Cardiac muscle cell (in vitro differentiated cells and primary cell): ENCODE data around the gene FASTKD1. TPM values are rescaled to one million over a fixed set of nuclear protein-coding genes. Genes with fewer than 3 reads are reported as not detected.
"Not testable (repeated sequence)": the region's sequence is repeated elsewhere in the genome, so short reads cannot be mapped to it uniquely, and the experiment has no call there.

Experiments
- DNase-seq, 2 donors: peaks; one replicate each; pipeline versions ENCODE4 v3.0.0 to v3.0.0-alpha.2; 2010 to 2017; ENCODE audit warnings: low read depth in 1 of 2, low spot score in 1 of 2
- H3K27ac ChIP-seq: fragments of 200-600 bp; sonication (generic); 2 replicates; pipeline ENCODE4 v1.5.1; 2016
- H3K27me3 ChIP-seq: fragments of 200-600 bp; sonication (generic); 2 replicates; pipeline ENCODE4 v1.6.0; 2016; ENCODE audit warnings: control low read depth
- H3K36me3 ChIP-seq: fragments of 200-600 bp; sonication (generic); 2 replicates; pipeline ENCODE4 v1.5.1; 2016; ENCODE audit warnings: control low read depth
- H3K4me1 ChIP-seq: fragments of 200-600 bp; sonication (generic); 2 replicates; pipeline ENCODE4 v1.8.1; 2017; ENCODE audit warnings: low read depth, mild to moderate bottlenecking, mixed run types
- H3K4me3 ChIP-seq: fragments of 200-600 bp; sonication (generic); 2 replicates; pipeline ENCODE4 v1.5.1; 2016; ENCODE audit warnings: mild to moderate bottlenecking
- H3K9me3 ChIP-seq: fragments of 200-600 bp; sonication (generic); 2 replicates; pipeline ENCODE4 v1.5.1; 2017; ENCODE audit warnings: low read depth, mild to moderate bottlenecking, control low read depth
- polyA plus RNA-seq: library from polyadenylated mRNA; unstranded; fragments of >200 nt; fragmentation: Nextera tagmentation; extraction: Ambion mirVana; gene quantifications from 2 replicates; pipeline ENCODE4 v1.2.1, GENCODE V29; 2016
- total RNA-seq: library from RNA; depleted of rRNA; stranded (reverse); fragments of >200 nt; gene quantifications from 2 replicates; pipeline ENCODE4 v1.2.3, GENCODE V29; 2016
- TF ChIP-seq, protein P1 (sequence below): IDR thresholded peaks from 2 replicates; pipeline ENCODE4 v1.5.1; 2012; ENCODE audit warnings: low read depth, mild to moderate bottlenecking, low read length

Gene FASTKD1
- total and polyA plus RNA-seq, 2 experiments from 2014 or later, result 41.3 to 62.4 TPM

DNA sequence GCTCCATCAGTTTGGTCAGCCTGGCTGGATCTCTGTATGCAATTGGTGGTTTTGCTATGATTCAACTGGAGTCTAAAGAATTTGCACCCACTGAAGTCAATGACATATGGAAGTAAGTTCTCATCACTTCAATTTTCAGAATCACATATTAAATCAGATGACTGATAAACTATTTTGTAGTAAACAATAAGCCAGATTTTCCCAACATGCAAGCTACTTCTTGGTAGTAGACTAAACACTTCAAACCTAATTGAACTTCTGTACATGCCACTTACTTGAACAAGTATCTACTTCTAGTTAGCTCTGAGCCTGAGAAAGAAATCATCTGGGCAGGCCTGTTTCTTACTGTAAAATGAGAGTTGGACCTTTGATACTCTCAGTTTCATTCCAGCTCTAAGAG is 52.8 kb downstream of the FASTKD1 start:
- Histone ChIP-seq H3K27me3 (no peaks in the 10 kb centered on the region), H3K27ac (no peak overlapping the region), H3K4me1 (no peaks in the 10 kb centered on the region), H3K4me3 (no peak overlapping the region), H3K9me3 (no peaks in the 10 kb centered on the region), H3K36me3 (peaks cover 29% of the 10 kb centered on the region)
- DNase-seq, result no peak
- TF ChIP-seq, protein P1, sequence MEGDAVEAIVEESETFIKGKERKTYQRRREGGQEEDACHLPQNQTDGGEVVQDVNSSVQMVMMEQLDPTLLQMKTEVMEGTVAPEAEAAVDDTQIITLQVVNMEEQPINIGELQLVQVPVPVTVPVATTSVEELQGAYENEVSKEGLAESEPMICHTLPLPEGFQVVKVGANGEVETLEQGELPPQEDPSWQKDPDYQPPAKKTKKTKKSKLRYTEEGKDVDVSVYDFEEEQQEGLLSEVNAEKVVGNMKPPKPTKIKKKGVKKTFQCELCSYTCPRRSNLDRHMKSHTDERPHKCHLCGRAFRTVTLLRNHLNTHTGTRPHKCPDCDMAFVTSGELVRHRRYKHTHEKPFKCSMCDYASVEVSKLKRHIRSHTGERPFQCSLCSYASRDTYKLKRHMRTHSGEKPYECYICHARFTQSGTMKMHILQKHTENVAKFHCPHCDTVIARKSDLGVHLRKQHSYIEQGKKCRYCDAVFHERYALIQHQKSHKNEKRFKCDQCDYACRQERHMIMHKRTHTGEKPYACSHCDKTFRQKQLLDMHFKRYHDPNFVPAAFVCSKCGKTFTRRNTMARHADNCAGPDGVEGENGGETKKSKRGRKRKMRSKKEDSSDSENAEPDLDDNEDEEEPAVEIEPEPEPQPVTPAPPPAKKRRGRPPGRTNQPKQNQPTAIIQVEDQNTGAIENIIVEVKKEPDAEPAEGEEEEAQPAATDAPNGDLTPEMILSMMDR, result no peak

DNA sequence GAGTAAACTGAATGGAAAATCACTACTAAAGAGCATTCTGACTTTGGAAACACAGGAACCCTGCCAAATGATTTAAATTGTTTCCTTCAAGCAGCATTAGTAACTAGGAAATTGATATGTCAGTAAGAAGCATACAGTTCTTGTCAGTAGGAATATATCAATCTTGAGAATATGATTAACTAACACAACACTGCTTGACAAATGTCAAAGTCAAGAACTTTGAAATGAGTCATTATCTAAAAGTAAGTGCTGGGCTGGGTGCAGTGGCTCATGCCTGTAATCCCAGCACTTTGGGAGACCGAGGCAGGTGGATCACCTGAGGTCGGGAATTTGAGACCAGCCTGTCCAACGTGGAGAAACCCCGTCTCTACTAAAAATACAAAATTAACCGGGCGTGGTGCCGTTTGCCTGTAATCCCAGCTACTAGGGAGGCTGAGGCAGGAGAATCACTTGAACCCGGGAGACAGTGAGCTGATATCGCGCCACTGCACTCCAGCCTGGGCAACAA is 57.1 kb downstream of the FASTKD1 start:
- not testable (repeated sequence) for H3K4me3 ChIP-seq, H3K9me3 ChIP-seq, H3K27ac ChIP-seq, H3K4me1 ChIP-seq, DNase-seq, H3K27me3 ChIP-seq
- peaks cover 15% of the 10 kb centered on the region for H3K36me3 ChIP-seq

DNA sequence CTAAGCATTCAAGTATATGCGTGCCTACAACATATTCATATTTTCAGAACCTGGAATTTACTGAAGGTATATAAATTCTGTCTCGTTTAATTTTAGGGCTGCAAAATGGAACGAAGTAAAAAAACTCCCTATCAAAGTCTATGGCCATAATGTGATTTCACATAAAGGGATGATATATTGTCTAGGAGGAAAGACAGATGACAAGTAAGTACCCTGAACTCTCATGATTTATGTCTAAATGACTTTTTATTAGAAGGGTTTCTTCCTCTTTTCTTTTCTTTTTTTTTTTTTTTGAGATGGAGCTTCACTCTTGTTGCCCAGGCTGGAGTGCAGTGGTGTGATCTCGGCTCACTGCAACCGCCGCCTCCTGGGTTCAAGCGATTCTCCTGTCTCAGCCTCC is 58.9 kb downstream of the FASTKD1 start:
- not testable (repeated sequence) for H3K4me3 ChIP-seq, H3K27me3 ChIP-seq, H3K9me3 ChIP-seq, H3K36me3 ChIP-seq, DNase-seq
- H3K27ac ChIP-seq, result peak overlapping the region; percentile 17
- peaks cover 14% of the 10 kb centered on the region for H3K4me1 ChIP-seq

DNA sequence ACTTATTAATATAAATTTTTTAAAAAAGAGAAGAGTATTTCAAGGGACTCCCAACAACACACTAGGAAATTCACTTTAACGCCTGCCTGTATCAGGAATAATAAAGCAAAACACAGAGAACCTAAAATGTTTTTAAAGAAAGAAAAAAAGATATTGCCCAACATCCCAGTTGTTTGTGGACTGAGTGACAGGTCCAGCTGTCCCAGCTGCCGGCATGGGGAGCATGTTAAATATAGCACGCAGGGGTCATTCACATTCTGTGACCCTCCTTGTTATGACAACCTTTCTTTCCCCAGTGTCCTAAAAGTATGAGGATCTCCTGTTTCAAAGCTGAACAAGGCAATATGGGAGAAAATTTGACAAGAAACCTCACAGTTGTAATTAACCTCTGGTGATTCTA is 59.7 kb downstream of the FASTKD1 start:
- DNase-seq, result peak; percentile 8 to 35
- Histone ChIP-seq H3K36me3 (peaks cover 9% of the 10 kb centered on the region), H3K27me3 (no peaks in the 10 kb centered on the region), H3K9me3 (no peaks in the 10 kb centered on the region), H3K4me3 (no peak overlapping the region), H3K27ac (peak overlapping the region; percentile 17), H3K4me1 (peaks cover 19% of the 10 kb centered on the region)
- TF ChIP-seq, protein P1, result no peak

DNA sequence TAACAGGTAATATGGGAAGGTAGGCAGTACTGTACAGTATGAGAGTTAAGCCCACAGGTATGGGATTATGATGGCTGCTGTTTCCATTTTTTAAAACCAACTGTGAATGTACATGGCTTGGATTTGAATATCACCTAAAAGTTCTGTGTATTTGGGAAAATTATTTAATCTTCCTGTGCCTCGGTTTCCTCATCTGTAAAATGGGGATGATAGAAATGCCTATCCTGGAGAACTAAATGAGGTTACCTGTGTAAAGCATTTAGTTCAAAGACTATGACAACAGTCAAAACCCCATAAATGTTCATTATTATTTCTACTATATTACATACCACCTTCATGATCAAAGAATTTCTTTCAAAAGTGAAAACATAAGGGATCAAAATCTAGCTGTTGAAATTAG is 60.6 kb downstream of the FASTKD1 start:
- H3K4me1 ChIP-seq, result peaks cover 23% of the 10 kb centered on the region
- no peaks in the 10 kb centered on the region for H3K9me3 ChIP-seq
- DNase-seq, result no peak
- H3K27me3 ChIP-seq, result no peaks in the 10 kb centered on the region
- TF ChIP-seq, protein P1, result no peak
- no peak overlapping the region for H3K4me3 ChIP-seq
- H3K36me3 ChIP-seq, result peaks cover 1% of the 10 kb centered on the region
- H3K27ac ChIP-seq, result peak overlapping the region; percentile 10

DNA sequence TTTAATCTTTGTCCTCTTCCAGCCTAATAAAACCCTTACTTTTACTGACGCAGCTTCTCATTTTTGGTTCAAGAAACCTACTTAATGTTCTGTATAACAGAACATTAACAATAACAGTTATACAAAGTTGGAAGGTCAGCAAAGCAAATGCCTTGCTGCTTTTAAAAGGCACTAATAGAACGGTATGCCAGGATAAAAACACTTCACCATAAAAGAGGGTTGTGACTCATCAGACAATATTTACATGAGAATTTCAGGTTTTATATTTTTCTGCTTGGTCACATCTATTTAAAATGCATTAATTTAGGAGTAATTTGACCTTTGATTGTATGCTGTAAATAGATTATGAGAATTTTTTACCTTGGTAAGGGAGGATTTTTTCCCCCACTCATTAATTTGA is 61.1 kb downstream of the FASTKD1 start:
- TF ChIP-seq, protein P1, result no peak
- H3K4me3 ChIP-seq, result peak overlapping the region; percentile 20
- H3K4me1 ChIP-seq, result peaks cover 23% of the 10 kb centered on the region
- DNase-seq, result no peak
- no peak overlapping the region for H3K27ac ChIP-seq
- H3K9me3 ChIP-seq, result no peaks in the 10 kb centered on the region
- H3K27me3 ChIP-seq, result no peaks in the 10 kb centered on the region
- no peaks in the 10 kb centered on the region for H3K36me3 ChIP-seq

DNA sequence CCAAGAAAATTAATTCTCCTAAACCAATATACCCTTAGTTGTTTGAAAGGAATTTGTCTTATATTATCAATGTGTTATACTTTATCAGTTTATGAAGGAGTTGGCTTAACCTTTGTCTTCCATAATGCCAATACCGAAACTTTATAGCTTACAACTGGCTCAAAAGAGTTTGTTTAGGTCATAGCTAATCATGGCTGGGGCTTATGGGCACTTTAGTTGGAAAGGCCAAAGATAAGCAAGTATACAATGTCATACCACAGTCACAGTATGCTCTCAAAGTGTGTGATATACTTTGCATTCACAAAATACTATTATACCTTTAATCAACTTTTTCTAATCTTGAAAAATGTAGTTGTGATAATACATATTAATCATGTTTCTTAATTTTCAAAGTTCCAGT is 61.8 kb downstream of the FASTKD1 start:
- DNase-seq, result peak in 1 of 2 donors; percentile 12
- Histone ChIP-seq H3K27me3 (no peaks in the 10 kb centered on the region), H3K4me1 (peaks cover 23% of the 10 kb centered on the region), H3K4me3 (peak overlapping the region; percentile 20), H3K27ac (no peak overlapping the region), H3K9me3 (no peaks in the 10 kb centered on the region), H3K36me3 (no peaks in the 10 kb centered on the region)
- TF ChIP-seq, protein P1, result no peak
